Aorta (tissue), 5 donors: ENCODE data around the gene ETV6. TPM values are rescaled to one million over a fixed set of nuclear protein-coding genes. Genes with fewer than 3 reads are reported as not detected.
A peak's percentile ranks its signal among the peaks of the same experiment; 100 is the strongest.

Experiments
- ATAC-seq: fragments of 200-7000 bp; cut with Tn5 transposase; one replicate; pipeline ENCODE4 v1.9.1; 2022; ENCODE audit warnings: moderate library complexity; ENCODE audit not compliant: low FRiP score
- DNase-seq, 2 donors: peaks; one replicate each; pipeline ENCODE4 v3.0.0-alpha.2; 2020
- H3K27ac ChIP-seq, 2 donors: one replicate each; pipeline ENCODE4 v1.5.1; 2013; ENCODE audit warnings: low read length in 2 of 2, mild to moderate bottlenecking in 2 of 2, moderate library complexity in 2 of 2, control low read depth in 1 of 2, inconsistent platforms in 1 of 2, low read depth in 1 of 2
- H3K27me3 ChIP-seq, 2 donors: one replicate each; pipeline ENCODE4 v1.6.1; 2013; ENCODE audit warnings: control low read depth in 1 of 2, low read length in 1 of 2, mild to moderate bottlenecking in 1 of 2, moderate library complexity in 1 of 2; ENCODE audit not compliant: insufficient read depth in 2 of 2, control insufficient read depth in 1 of 2
- H3K36me3 ChIP-seq, 2 donors: one replicate each; pipeline ENCODE4 v1.6.1; 2013; ENCODE audit warnings: control low read depth in 1 of 2, low read length in 1 of 2, mild to moderate bottlenecking in 1 of 2; ENCODE audit not compliant: insufficient read depth in 2 of 2, control insufficient read depth in 1 of 2
- H3K4me1 ChIP-seq, 2 donors: one replicate each; pipeline ENCODE4 v1.6.1; 2013; ENCODE audit warnings: low read length in 2 of 2, control low read depth in 1 of 2, mild to moderate bottlenecking in 1 of 2, moderate library complexity in 1 of 2; ENCODE audit not compliant: insufficient read depth in 2 of 2, control insufficient read depth in 1 of 2
- H3K4me3 ChIP-seq, 2 donors: one replicate each; pipeline ENCODE4 v1.5.1; 2013; ENCODE audit warnings: low read length in 2 of 2, control low read depth in 1 of 2, mild to moderate bottlenecking in 1 of 2
- H3K9me3 ChIP-seq: one replicate; pipeline ENCODE4 v1.6.1; 2013; ENCODE audit warnings: mild to moderate bottlenecking, low read length; ENCODE audit not compliant: control insufficient read depth
- WGBS, 2 donors: extraction: QIAGEN DNeasy Blood & Tissue Kit; methylation state at CpG; one replicate each; pipeline ENCODE4 v1.1.7; 2013; 5-methylcytosine and 5-hydroxymethylcytosine counted together
- intact Hi-C, 2 donors: fragments of 100-400 bp; cut with DNase I; formaldehyde crosslinking; loops; one replicate each; pipeline versions ENCODE4 v1.14.2 to v1.15.0; 2022
- polyA plus RNA-seq, 2 donors: library from polyadenylated mRNA; stranded (reverse); fragments of 200-250 nt; gene quantifications; one replicate each; pipeline ENCODE4 v1.2.3, GENCODE V29; 2013
- total RNA-seq, 2 donors: library from RNA; stranded (reverse); fragmentation: NEBNext Ultra II Directional; extraction: Animal tissue kit (Norgen Biotek cat#: 25700); gene quantifications; one replicate each; pipeline ENCODE4 v1.2.1, GENCODE V29; 2021
- donor health status: healthy with polysubstance abuse.
- donor health status: Bipolar disorder and iron deficiency.
- donor health status: DM: no; HTN: no; CAD: no.
- donor health status: DM: no; HTN: no; CAD: no.
- donor health status: DM: yes; HTN: yes; CAD: no.

The ETV6 gene
- total and polyA plus RNA-seq, 4 donors = 6.9 to 113 (median 46.7) TPM

DNA sequence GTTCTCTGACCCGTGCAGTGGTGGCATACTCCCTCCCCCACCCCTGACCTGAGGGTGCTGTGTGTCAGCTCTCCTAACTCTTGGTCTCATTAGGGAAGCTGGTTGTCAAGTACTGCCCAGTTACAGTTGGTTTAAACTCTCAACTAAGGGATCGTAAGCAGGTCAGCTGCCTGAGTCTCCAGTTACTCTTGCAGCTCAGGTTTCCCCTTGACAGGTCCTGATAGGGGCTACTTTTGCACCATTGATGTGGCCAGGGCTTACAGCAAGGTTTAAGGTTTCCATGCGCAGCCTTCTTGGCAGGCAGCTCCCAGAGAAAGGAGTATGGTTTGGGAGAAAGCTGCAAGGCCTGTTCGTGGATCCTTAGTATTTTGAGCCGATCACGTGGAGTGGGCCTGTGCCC lies 74.5 kb downstream of the ETV6 start:
- no peaks in the 10 kb centered on the region for H3K27me3 ChIP-seq
- H3K9me3 ChIP-seq = no peaks in the 10 kb centered on the region
- no peak for ATAC-seq
- no peak for DNase-seq
- 23 to 30% methylated on average over 6 of the region's 6 CpGs for WGBS, 2 donors
- peaks cover 2 to 9% of the 10 kb centered on the region in 2 donors for H3K4me1 ChIP-seq
- intact Hi-C loops = no loop called here
- peak overlapping the region; percentile 49 to 77 for H3K27ac ChIP-seq
- H3K4me3 ChIP-seq = no peak overlapping the region
- no peaks in the 10 kb centered on the region for H3K36me3 ChIP-seq

DNA sequence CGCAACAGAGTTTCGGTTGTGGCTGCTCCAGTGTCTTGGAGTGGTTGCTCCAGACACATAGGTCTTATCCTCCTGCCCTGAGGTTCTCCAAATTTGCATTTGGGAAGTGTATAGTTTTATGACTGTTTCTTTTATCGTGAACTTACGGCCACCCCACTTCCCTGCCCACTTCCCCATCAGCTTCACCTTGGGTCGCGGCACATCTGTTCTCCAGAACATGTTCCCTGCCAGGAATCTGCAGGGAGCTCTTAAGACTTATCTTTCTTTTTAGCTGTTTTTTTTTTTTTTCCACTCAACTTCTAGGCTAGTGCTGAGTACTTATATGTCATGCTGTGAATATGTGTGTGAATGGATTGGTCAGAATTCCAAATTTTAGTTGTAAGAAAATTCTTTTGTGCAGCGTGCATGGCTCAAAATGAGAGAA lies 75.4 kb downstream of the ETV6 start:
- Histone ChIP-seq H3K27ac (peak overlapping the region; percentile 49 to 57), H3K4me3 (no peak overlapping the region), H3K36me3 (no peaks in the 10 kb centered on the region), H3K27me3 (no peaks in the 10 kb centered on the region), H3K4me1 (peaks cover 2 to 5% of the 10 kb centered on the region in 2 donors), H3K9me3 (no peaks in the 10 kb centered on the region)
- 6 to 11% methylated on average over 7 of the region's 7 CpGs for WGBS, 2 donors
- ATAC-seq = no peak
- intact Hi-C loops = no loop called here
- no peak for DNase-seq

DNA sequence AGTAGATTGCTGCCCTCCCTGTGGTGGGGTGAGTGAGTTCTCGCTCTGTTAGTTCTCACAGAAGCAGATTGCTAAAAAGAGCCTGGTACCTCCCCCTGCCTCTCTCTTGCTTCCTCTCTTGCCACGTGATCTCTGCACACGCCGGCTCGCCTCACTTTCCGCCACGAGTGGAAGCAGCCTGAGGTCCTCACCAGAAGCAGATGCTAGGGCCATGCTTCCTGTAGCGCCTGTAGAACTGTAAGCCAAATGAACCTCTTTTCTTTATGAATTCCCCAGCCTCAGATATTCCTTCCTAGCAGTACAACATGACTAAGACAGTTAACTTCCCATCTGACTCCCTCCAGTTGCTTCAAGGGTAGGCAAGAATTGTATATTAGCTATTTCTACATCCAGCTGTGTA lies 76.2 kb downstream of the ETV6 start:
- H3K27me3 ChIP-seq = no peaks in the 10 kb centered on the region
- H3K4me1 ChIP-seq = peaks cover 0 to 7% of the 10 kb centered on the region in 2 donors
- DNase-seq (no peak), ATAC-seq (no peak)
- 82 to 87% methylated on average over 8 of the region's 8 CpGs for WGBS, 2 donors
- no peaks in the 10 kb centered on the region for H3K36me3 ChIP-seq
- intact Hi-C loops = no loop called here
- no peak overlapping the region for H3K27ac ChIP-seq
- H3K9me3 ChIP-seq = no peaks in the 10 kb centered on the region
- H3K4me3 ChIP-seq = no peak overlapping the region

DNA sequence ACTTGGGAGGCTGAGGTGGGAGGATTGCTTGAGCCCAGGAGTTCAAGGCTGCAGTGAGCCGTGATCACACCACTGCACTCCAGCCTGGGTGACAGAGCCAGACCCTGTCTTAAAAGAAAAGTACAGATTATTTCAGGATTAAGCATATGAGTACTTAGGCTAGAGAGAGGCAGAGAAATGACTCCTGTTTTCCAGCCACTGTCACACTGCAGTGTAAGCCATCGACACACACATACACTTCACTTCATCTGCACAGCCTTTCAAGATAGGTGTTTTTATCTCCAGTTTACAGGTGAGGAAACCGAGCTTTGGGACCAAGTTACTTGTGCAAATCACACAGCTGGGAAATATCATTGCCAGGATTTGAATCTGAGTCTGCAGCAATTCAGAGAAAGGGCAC lies 77.2 kb downstream of the ETV6 start:
- intact Hi-C loops = no loop called here
- WGBS, 2 donors = 89 to 90% methylated on average over 3 of the region's 3 CpGs

DNA sequence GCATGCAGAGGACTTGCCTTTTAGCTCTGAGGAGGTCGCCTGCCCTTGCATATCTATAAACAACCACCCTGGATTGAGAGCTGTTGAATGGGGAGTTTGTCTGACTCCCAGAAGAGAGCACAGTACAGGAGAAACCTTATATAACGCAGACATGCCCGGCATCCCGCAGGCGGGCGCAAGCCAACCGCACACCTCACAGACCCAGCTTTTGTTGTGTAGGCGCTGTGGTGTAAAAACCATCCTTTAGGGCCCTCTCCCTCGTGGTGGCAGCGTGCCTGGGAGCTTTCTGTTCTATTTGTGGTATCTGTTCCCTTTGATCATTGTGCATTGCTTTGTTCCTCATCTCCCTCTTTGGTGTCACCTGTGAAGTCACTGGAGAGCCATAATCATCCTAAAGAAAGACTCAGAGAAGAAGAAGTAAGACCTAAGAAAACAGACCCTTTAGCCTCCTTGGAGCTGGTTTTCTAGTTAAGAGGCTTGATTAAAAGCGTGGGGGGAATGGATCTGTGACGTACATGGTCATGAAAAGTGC lies 77.7 kb downstream of the ETV6 start:
- no peak for ATAC-seq
- intact Hi-C loops = no loop called here

More for the DNA sequence above, 77.2 kb downstream of the ETV6 start:
- ATAC-seq = no peak
- Histone ChIP-seq H3K36me3 (no peaks in the 10 kb centered on the region), H3K9me3 (no peaks in the 10 kb centered on the region), H3K4me3 (no peak overlapping the region), H3K27ac (no peak overlapping the region), H3K4me1 (peaks cover 3 to 9% of the 10 kb centered on the region in 2 donors), H3K27me3 (no peaks in the 10 kb centered on the region)
- no peak for DNase-seq

DNA sequence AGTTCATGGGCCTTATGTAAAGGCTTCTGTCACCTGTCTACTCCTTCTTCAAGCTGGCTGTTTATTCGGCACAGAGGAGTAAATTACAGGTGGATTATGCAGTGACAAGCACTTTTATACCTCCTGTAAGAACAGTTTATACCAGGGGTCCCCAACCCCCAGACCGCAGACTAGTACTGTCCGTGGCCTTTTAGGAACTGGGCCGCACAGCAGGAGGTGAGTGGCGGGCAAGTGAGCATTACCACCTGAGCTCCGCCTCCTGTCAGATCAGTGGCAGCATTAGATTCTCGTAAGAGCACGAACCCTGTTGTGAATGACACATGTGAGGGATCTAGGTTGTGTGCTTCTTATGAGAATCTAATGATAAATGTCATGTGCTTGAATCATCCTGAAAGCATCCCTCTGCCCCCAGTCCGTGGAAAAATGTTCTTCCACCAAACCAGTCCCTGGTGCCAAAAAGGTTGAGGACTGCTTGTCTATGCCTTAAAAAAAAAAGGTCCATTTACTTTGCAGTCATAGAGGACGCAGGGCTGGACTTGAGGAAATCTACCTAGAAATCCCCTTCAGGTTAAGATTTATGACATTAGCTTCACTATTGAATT lies 78.8 kb downstream of the ETV6 start:
- Histone ChIP-seq H3K4me1 (peaks cover 3 to 13% of the 10 kb centered on the region in 2 donors), H3K9me3 (no peaks in the 10 kb centered on the region), H3K27me3 (no peaks in the 10 kb centered on the region), H3K27ac (no peak overlapping the region), H3K36me3 (no peaks in the 10 kb centered on the region), H3K4me3 (no peak overlapping the region)
- WGBS, 2 donors = 85 to 86% methylated on average over 10 of the region's 10 CpGs
- intact Hi-C loops = no loop called here
- DNase-seq = no peak
- no peak for ATAC-seq

More for the DNA sequence above, 77.7 kb downstream of the ETV6 start:
- Histone ChIP-seq H3K27me3 (no peaks in the 10 kb centered on the region), H3K4me1 (peaks cover 3 to 13% of the 10 kb centered on the region in 2 donors), H3K27ac (no peak overlapping the region), H3K9me3 (no peaks in the 10 kb centered on the region), H3K36me3 (no peaks in the 10 kb centered on the region), H3K4me3 (no peak overlapping the region)
- WGBS, 2 donors = 89% methylated on average over 12 of the region's 12 CpGs
- DNase-seq = no peak

DNA sequence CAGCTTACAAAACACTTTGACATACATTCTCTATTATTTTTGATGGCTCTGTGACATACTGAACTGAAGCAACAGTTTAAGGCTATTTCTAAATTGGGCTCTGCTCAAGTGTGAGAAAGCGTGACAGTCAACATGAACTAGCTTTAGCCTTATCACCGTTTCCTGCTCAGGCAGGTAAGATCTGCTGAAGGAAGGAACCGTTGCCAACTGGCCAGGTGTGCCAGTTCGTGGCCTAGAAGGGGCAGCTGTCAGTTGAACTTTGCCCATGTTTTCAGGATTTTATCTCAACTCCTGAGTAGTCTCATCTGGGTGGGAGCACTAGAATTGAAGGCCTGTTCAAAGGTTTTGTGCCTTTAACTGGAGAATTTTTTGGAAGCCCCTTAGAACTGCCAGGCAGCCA lies 79.5 kb downstream of the ETV6 start:
- Histone ChIP-seq H3K27me3 (no peaks in the 10 kb centered on the region), H3K4me1 (peaks cover 3 to 13% of the 10 kb centered on the region in 2 donors), H3K36me3 (no peaks in the 10 kb centered on the region), H3K9me3 (no peaks in the 10 kb centered on the region), H3K4me3 (no peak overlapping the region), H3K27ac (peak overlapping the region in 1 of 2 donors; percentile 66)
- ATAC-seq (no peak), DNase-seq (no peak)
- intact Hi-C loops = loop anchor here in 1 of 2 donors (1.0 kb wide), 1 partner anchor 31 kb away; no protein-coding TSS in a partner anchor
- WGBS, 2 donors = 61% methylated on average over 4 of the region's 4 CpGs

DNA sequence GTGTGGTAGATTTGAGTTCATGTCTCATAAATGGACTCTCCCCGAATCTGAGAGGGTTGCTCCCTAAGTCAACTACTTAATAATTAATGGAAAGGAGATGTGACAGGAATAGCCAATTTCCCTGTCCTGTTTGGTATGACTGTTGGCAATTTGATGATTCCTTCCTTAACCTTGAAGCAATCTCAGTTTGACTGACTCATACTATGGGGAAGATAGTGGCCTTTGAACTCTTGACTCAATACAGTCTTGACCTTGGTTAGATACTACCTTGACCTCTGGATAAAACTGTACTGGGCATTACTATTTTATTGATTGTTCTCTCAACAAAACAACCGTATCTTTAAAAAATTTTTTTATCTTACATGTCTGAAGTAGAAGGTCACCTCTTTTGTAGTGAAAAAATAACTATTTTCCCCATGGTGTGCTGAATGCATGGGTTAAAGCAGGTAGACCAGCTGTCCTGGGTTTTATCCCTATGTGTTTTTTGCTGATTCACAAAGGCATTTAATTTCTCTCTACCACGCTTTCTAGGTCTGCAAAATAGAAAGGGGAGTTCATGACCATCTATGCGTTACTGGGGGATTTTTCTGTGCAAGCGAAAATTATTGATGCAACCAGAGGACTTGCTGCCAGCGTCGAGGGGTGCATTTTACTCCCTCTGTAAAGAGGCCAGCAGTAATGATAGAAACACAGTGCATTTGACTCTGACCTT lies 80.1 kb downstream of the ETV6 start:
- H3K9me3 ChIP-seq = no peaks in the 10 kb centered on the region
- DNase-seq (no peak), ATAC-seq (no peak)
- no peak overlapping the region for H3K4me3 ChIP-seq
- no peaks in the 10 kb centered on the region for H3K27me3 ChIP-seq
- peaks cover 3 to 13% of the 10 kb centered on the region in 2 donors for H3K4me1 ChIP-seq
- no peaks in the 10 kb centered on the region for H3K36me3 ChIP-seq
- intact Hi-C loops = loop anchor here in 1 of 2 donors (1.0 kb wide), 1 partner anchor 31 kb away; no protein-coding TSS in a partner anchor
- peak overlapping the region in 1 of 2 donors; percentile 66 for H3K27ac ChIP-seq
- WGBS, 2 donors = 89 to 92% methylated on average over 7 of the region's 7 CpGs
